Fibroblast of skin of scalp (primary cell): ENCODE results near the gene PTGIS.

Source experiments
- DNase-seq: peaks from one replicate; pipeline ENCODE4 v3.0.0-alpha.2; 2013

PTGIS gene

GRCh38 chr20:49469060-49469459 lies 98.9 kb downstream of the PTGIS start:
- no peak for DNase-seq

GRCh38 chr20:49468412-49468811 lies 99.5 kb downstream of the PTGIS start:
- no peak for DNase-seq

DNA sequence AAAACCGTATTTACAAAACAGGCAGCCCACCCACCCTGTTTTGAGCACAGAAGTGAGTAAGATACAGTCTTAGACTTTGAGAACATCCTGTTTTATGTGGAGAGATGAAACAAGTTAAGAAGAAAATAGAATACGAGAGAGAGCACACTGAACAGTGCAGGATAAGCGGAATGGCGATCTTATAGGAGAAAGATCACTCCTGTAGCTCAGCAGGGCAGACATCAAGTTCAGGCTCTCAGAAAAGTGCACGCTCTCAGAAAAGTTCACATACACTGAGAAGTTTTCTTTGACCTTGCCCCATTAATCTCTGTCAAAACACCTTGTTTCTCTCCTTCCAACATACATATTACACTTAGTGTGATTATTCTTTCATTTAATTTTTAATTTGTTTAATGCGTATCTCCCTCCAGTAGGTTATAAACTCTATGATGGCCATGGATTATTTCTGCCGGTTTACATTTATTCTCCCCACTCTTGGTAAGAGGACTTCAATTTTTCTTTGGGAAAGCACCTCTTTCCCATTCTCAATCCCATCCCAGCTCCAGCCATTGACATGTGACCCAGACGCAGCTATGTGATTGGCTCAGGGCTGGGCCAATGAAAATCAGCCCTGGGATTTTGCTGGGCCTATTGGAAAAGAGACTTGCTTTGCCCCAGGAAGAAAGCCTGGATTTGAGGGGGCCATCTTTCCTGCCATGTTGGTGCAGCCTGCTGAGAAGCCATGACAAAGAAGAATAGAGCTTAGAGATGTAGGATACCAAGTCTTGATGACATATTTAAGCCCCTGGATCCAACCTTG lies 101.6 kb downstream of the PTGIS start:
- DNase-seq, result no peak

DNA sequence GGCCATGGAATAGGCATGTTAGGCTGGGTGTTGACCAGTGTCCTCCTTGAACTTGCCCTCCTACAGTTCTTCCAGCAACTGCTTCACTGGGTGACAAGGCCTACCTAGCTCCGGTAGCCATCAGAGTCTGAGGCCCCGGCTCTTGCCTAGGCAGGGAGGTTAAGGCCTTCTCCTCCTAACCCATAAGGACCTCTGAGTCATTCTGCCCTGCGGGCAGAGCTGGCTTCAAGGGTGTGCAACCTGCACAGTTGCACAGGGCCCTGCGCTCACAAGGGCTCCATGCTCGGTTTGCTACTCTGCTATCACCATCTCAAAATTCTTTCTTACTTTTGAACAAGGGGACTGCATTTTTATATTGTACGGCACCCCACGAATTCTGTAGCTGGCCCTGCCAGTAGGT lies 103.4 kb downstream of the PTGIS start:
- no peak for DNase-seq

DNA sequence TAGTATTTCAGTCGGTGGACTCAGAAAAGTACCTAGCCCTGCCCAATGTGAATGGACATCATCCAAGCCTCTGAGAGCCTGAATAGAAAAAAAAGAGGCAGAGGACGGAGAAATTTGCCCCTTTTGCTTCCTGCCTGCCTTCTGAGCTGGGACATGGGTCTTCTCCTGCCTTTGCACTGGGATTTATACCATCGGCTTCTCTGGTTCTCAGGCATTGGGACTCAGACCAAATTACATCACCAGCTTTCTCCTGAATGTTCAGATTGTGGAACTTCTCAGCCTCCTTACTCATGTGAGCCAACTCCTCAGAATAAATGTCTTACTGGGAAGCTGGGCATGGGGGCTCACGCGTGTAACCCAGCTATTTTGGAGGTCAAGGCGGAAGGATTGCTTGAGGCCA lies 105.3 kb downstream of the PTGIS start:
- no peak for DNase-seq

- DNase-seq, result no peak
Measured at GRCh38 chr20:49461894-49462620, 105.9 kb downstream of the PTGIS start.

DNA sequence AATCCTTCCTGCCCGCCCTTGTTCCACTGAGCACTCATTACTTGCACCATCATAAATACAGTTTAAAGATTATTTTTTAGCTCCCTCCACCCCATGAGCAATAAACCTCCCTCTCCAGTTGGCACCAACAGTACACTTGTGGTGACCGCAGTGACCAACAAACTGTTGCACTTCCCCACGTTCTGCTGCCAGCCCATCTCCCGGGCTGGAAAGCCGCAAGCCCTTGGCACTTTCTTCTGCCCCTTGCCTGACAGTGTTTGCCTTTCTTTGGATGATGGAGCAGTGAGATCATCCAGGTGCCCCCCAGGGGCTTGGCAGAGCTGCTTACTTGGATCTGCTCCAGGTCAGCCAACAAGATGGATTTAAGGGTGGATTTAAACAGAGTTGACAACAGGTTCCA lies 107.0 kb downstream of the PTGIS start:
- no peak for DNase-seq

- DNase-seq, result no peak
Measured at GRCh38 chr20:49460131-49460530, 107.8 kb downstream of the PTGIS start.

DNA sequence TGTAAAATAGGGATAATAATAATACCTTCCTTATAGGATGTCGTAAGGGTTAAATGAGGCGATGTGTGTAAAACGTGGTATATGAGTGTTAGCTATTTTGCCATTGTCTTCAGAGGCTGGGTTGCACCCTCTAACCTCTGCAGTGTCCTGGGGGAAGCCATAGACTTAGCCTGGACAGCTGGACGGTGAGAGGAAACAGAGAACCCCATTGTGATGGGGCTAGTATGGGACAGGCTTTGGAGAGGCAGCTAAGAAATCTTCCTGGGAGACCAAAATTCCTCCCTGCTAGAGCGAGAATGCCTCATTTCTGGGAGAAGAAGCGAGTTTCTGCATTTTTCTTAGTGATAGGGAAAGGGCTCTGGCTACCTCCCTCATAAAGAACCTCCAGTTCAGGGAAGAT lies 108.3 kb downstream of the PTGIS start:
- no peak for DNase-seq

GRCh38 chr20:49457444-49457843 lies 110.5 kb downstream of the PTGIS start:
- DNase-seq, result no peak

DNA sequence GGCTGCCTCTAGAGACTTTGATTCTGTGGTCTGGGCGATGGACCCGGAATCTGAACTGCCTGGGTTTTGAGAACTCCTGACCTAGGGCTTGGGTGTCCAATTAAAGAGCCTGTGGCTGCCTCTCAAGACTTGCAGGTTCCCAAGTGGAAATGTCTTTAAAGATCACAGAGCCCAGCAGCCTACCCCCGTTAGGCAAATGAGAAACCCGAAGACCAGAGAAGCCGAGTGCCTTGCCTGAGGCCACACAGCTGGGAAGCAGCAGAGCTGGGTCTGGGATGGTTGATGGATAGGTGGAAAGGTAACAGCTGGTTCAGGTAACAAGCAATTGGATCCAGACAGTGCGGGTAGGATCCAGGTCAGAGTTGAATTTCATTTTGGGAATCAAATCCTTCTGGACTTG lies 111.3 kb downstream of the PTGIS start:
- no peak for DNase-seq

- DNase-seq, result no peak
Measured at GRCh38 chr20:49455691-49456090, 112.2 kb downstream of the PTGIS start.
